DND-41 (cell line): Measurements from ENCODE around the gene ICAM1.

Experiments used
- ATAC-seq: fragments of 200-7000 bp; cut with Tn5 transposase; 3 replicates; pipeline ENCODE4 v1.9.1; 2021; ENCODE audit warnings: low read depth; ENCODE audit not compliant: insufficient read depth
- DNase-seq: peaks from one replicate; pipeline ENCODE4 v3.0.0-alpha.2; 2020
- H2AFZ ChIP-seq: 2 replicates; pipeline ENCODE4 v1.6.0; 2012; ENCODE audit warnings: low read depth, low read length
- H3K27ac ChIP-seq: 2 replicates; pipeline ENCODE4 v1.5.1; 2012; ENCODE audit warnings: low read length, inconsistent platforms
- H3K27me3 ChIP-seq: fragments of 200-600 bp; sonication (generic); 2 replicates; pipeline ENCODE4 v1.6.0; 2012; ENCODE audit warnings: low read length, mild to moderate bottlenecking, inconsistent platforms; ENCODE audit not compliant: insufficient read depth, poor library complexity
- H3K36me3 ChIP-seq: 2 replicates; pipeline ENCODE4 v1.5.1; 2012; ENCODE audit warnings: low read length, inconsistent platforms; ENCODE audit not compliant: insufficient read depth
- H3K4me1 ChIP-seq: 2 replicates; pipeline ENCODE4 v1.5.1; 2012; ENCODE audit warnings: mild to moderate bottlenecking, low read length; ENCODE audit not compliant: insufficient read depth
- H3K4me2 ChIP-seq: 2 replicates; pipeline ENCODE4 v1.6.0; 2012; ENCODE audit warnings: mild to moderate bottlenecking, moderate library complexity, low read length, inconsistent platforms; ENCODE audit not compliant: insufficient read depth
- H3K4me3 ChIP-seq, 2 experiments: fragments of 200-600 bp in 1 of 2; shearing (Covaris generic) in 1 of 2; 2 replicates each; pipeline ENCODE4 v1.5.1; 2012 to 2016; ENCODE audit warnings: inconsistent platforms in 2 of 2, low read length in 2 of 2, mild to moderate bottlenecking in 2 of 2, low read depth in 1 of 2, moderate library complexity in 1 of 2
- H3K79me2 ChIP-seq: 2 replicates; pipeline ENCODE4 v1.6.0; 2012; ENCODE audit warnings: low read length, inconsistent platforms; ENCODE audit not compliant: insufficient read depth
- H3K9ac ChIP-seq: 2 replicates; pipeline ENCODE4 v1.6.0; 2012; ENCODE audit warnings: low read depth, mild to moderate bottlenecking, inconsistent platforms, low read length, moderate library complexity
- H3K9me3 ChIP-seq: 2 replicates; pipeline ENCODE4 v1.5.1; 2012; ENCODE audit warnings: low read length, moderate library complexity, mild to moderate bottlenecking, inconsistent platforms; ENCODE audit not compliant: insufficient read depth, severe bottlenecking
- H4K20me1 ChIP-seq: 2 replicates; pipeline ENCODE4 v1.6.0; 2012; ENCODE audit warnings: low read length; ENCODE audit not compliant: insufficient read depth
- CTCF ChIP-seq: IDR thresholded peaks from 2 replicates; pipeline ENCODE4 v1.5.1; 2012; ENCODE audit warnings: borderline replicate concordance, low read length, moderate library complexity, mild to moderate bottlenecking; ENCODE audit not compliant: poor library complexity, severe bottlenecking; ENCODE audit errors: extremely low read depth
- EZH2 ChIP-seq: IDR thresholded peaks from 3 replicates; pipeline ENCODE4 v1.6.1; 2012; ENCODE audit warnings: borderline replicate concordance, low read depth, mild to moderate bottlenecking, moderate library complexity, low read length, inconsistent platforms; ENCODE audit not compliant: severe bottlenecking

The ICAM1 gene

GRCh38 chr19:10258080-10258710 is 12.7 kb upstream of the ICAM1 start:
- ATAC-seq (0 out of 3 replicates have a peak, but pooled peaks have one; percentile 15), DNase-seq (no peak)
- no peak overlapping the region for H2AFZ ChIP-seq
- no peak overlapping the region for H3K9ac ChIP-seq
- H3K36me3 ChIP-seq: peaks cover 53% of the 10 kb centered on the region
- H3K4me1 ChIP-seq: peaks cover 11% of the 10 kb centered on the region; the same call in 1 of the 2 replicates
- peaks cover 13% of the 10 kb centered on the region; the same call in 1 of the 2 replicates for H3K79me2 ChIP-seq
- H3K27me3 ChIP-seq: no peaks in the 10 kb centered on the region
- peaks cover 12% of the 10 kb centered on the region; the same call in 1 of the 2 replicates for H4K20me1 ChIP-seq
- H3K27ac ChIP-seq: no peak overlapping the region
- TF ChIP-seq EZH2: no peak
- TF ChIP-seq CTCF: no peak
- no peak overlapping the region for H3K4me2 ChIP-seq
- H3K9me3 ChIP-seq: no peaks in the 10 kb centered on the region
- no peak overlapping the region for H3K4me3 ChIP-seq

GRCh38 chr19:10259162-10259905 is 11.6 kb upstream of the ICAM1 start:
- DNase-seq: peak; percentile 93
- H3K36me3 ChIP-seq: peaks cover 44% of the 10 kb centered on the region

GRCh38 chr19:10260141-10260584 is 10.8 kb upstream of the ICAM1 start:
- Histone ChIP-seq H3K4me2 (no peak overlapping the region), H3K27ac (no peak overlapping the region), H2AFZ (no peak overlapping the region), H4K20me1 (peaks cover 8% of the 10 kb centered on the region; the same call in 1 of the 2 replicates), H3K36me3 (peaks cover 35% of the 10 kb centered on the region), H3K9ac (no peak overlapping the region), H3K27me3 (no peaks in the 10 kb centered on the region), H3K4me3 (no peak overlapping the region), H3K9me3 (no peaks in the 10 kb centered on the region), H3K4me1 (no peaks in the 10 kb centered on the region), H3K79me2 (no peaks in the 10 kb centered on the region)
- ATAC-seq (no peak), DNase-seq (no peak)
- TF ChIP-seq CTCF (no peak), EZH2 (no peak)

More at GRCh38 chr19:10259162-10259905, 11.6 kb upstream of the ICAM1 start:
- peak; percentile 85 for ATAC-seq
- Histone ChIP-seq H2AFZ (no peak overlapping the region), H3K4me3 (no peak overlapping the region), H3K79me2 (peaks cover 2% of the 10 kb centered on the region; the same call in 1 of the 2 replicates), H4K20me1 (peaks cover 8% of the 10 kb centered on the region; the same call in 1 of the 2 replicates), H3K9me3 (no peaks in the 10 kb centered on the region), H3K27me3 (no peaks in the 10 kb centered on the region), H3K4me2 (no peak overlapping the region), H3K4me1 (peaks cover 1% of the 10 kb centered on the region; the same call in 1 of the 2 replicates), H3K9ac (no peak overlapping the region), H3K27ac (no peak overlapping the region)
- no peak for TF ChIP-seq EZH2
- TF ChIP-seq CTCF: peak; percentile 83
